DMS53 treated with DMSO at 0.1 percent for 48 hours (cell line): Measurements from ENCODE around the gene DYNC1I1.

Experiments used
- DNase-seq: peaks from one replicate; lab custom pipeline; 2025; ENCODE audit not compliant: unreplicated experiment; lab: John Stamatoyannopoulos, UW

Gene DYNC1I1

GRCh38 chr7:96074871-96075270, 302.5 kb downstream of the DYNC1I1 start:
- no peak for DNase-seq

GRCh38 chr7:96075510-96076349, 303.4 kb downstream of the DYNC1I1 start:
- peak; percentile 56 for DNase-seq

- no peak for DNase-seq
Observed at GRCh38 chr7:96076350-96076707, 304.0 kb downstream of the DYNC1I1 start.

GRCh38 chr7:96080027-96080426, 307.7 kb downstream of the DYNC1I1 start:
- no peak for DNase-seq

GRCh38 chr7:96084881-96085553, 312.7 kb downstream of the DYNC1I1 start:
- peak; percentile 48 for DNase-seq

- no peak for DNase-seq
Observed at GRCh38 chr7:96085953-96086352, 313.6 kb downstream of the DYNC1I1 start.

GRCh38 chr7:96088579-96088978, 316.2 kb downstream of the DYNC1I1 start:
- peak; percentile 91 for DNase-seq

GRCh38 chr7:96089511-96089910, 317.2 kb downstream of the DYNC1I1 start:
- no peak for DNase-seq

- no peak for DNase-seq
Observed at GRCh38 chr7:96090756-96091155, 318.4 kb downstream of the DYNC1I1 start.

GRCh38 chr7:96093435-96093834, 321.1 kb downstream of the DYNC1I1 start:
- no peak for DNase-seq

- DNase-seq: no peak
Observed at GRCh38 chr7:96097835-96098234, 325.5 kb downstream of the DYNC1I1 start.

GRCh38 chr7:96100737-96101136, 328.4 kb downstream of the DYNC1I1 start:
- no peak for DNase-seq

GRCh38 chr7:96102096-96102811, 329.9 kb downstream of the DYNC1I1 start:
- no peak for DNase-seq

- DNase-seq: no peak
Observed at GRCh38 chr7:96104984-96105383, 332.6 kb downstream of the DYNC1I1 start.

GRCh38 chr7:96111405-96111804, 339.1 kb downstream of the DYNC1I1 start:
- DNase-seq: no peak

GRCh38 chr7:96114190-96114589, 341.8 kb downstream of the DYNC1I1 start:
- DNase-seq: no peak

GRCh38 chr7:96116173-96116572, 343.8 kb downstream of the DYNC1I1 start:
- DNase-seq: no peak

GRCh38 chr7:96118449-96119001, 346.2 kb downstream of the DYNC1I1 start:
- DNase-seq: no peak

- no peak for DNase-seq
Observed at GRCh38 chr7:96120445-96121225, 348.3 kb downstream of the DYNC1I1 start.

- DNase-seq: no peak
Observed at GRCh38 chr7:96121752-96122151, 349.4 kb downstream of the DYNC1I1 start.

GRCh38 chr7:96122746-96123145, 350.4 kb downstream of the DYNC1I1 start:
- no peak for DNase-seq
